OCI-LY7 (cell line): Measurements from ENCODE around the gene ZBTB40.

Experiments
- EZH2phosphoT487 ChIP-seq: fragments of 200-600 bp; sonication (generic); IDR thresholded peaks from 2 replicates; pipeline ENCODE4 v1.6.1; 2018; ENCODE audit warnings: low read depth, borderline replicate concordance, mild to moderate bottlenecking, mixed run types, antibody characterized with exemption, low read length, moderate library complexity, mixed read lengths
- TF ChIP-seq, protein P1 (sequence below): fragments of 200-600 bp; sonication (generic); conservative IDR thresholded peaks from 2 replicates; pipeline ENCODE4 v1.5.1; 2014; ENCODE audit warnings: mild to moderate bottlenecking, antibody characterized with exemption, low read length, moderate library complexity, mixed read lengths

DNA sequence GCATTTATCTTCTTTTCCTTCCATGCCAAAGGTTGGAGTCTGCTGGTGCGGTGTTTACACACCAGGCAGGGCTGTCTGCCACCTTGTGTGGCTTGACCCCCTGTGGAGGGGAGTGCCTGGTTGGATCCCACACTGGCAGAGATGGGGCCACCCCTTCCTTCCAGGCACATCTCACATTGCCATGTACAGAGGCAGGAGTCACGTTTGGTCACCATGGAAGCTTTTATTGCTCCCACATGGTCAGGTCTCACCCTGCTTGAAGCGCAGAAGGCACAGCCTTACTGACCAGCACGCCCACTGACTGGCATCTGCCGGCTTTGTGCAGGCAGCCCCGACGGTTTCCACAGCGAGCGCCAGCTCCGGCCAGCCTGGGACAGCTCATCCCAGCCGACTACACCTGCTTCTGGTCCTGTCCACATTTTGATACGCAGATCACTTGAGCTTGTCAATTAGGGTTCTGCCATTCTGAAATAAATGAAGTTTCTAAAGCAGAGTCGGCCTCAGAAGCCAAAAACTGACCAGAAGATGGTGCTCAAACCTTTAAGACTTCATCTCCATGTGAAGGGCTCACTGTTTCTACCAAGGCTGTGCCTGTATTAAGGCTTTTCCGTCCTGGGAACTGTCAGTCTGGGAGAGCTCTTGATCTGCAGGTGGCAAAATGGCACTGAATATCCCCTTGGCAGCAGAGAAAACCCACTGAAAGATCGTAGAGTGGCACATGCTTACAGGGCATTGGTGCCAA, 76.1 kb downstream of the ZBTB40 start:
- TF ChIP-seq, protein P1, sequence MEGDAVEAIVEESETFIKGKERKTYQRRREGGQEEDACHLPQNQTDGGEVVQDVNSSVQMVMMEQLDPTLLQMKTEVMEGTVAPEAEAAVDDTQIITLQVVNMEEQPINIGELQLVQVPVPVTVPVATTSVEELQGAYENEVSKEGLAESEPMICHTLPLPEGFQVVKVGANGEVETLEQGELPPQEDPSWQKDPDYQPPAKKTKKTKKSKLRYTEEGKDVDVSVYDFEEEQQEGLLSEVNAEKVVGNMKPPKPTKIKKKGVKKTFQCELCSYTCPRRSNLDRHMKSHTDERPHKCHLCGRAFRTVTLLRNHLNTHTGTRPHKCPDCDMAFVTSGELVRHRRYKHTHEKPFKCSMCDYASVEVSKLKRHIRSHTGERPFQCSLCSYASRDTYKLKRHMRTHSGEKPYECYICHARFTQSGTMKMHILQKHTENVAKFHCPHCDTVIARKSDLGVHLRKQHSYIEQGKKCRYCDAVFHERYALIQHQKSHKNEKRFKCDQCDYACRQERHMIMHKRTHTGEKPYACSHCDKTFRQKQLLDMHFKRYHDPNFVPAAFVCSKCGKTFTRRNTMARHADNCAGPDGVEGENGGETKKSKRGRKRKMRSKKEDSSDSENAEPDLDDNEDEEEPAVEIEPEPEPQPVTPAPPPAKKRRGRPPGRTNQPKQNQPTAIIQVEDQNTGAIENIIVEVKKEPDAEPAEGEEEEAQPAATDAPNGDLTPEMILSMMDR = 0 out of 2 replicates have a peak, but pooled peaks have one; percentile 28
- TF ChIP-seq EZH2phosphoT487 = no peak
